WTC11 (cell line): ENCODE results near the gene INPP4A. TPM values are rescaled to one million over a fixed set of nuclear protein-coding genes. Genes with fewer than 3 reads are reported as not detected.

Experiments used
- ATAC-seq: fragments of 200-7000 bp; cut with Tn5 transposase; 2 replicates; pipeline ENCODE4 v1.10.0; 2021; ENCODE audit warnings: mild to moderate bottlenecking, moderate library complexity
- CTCF ChIA-PET: fragments of 300-600 bp; sonication (Branson Sonifier 250); formaldehyde crosslinking; loops from one replicate; lab custom pipeline; 2021; ENCODE audit warnings: antibody characterized with exemption; lab: Charles Lee
- POLR2A ChIA-PET: fragments of 350-600 bp; sonication (Branson Sonifier 250); formaldehyde crosslinking; loops from one replicate; lab custom pipeline; 2021; ENCODE audit warnings: antibody characterized with exemption; lab: Charles Lee
- DNase-seq: peaks from one replicate; pipeline ENCODE4 v3.0.0; 2021; ENCODE audit warnings: low spot score
- H3K27ac Mint-ChIP-seq: 2 replicates; pipeline ENCODE4 v1.8.0; 2021; ENCODE audit warnings: mixed read lengths
- H3K27me3 Mint-ChIP-seq: 2 replicates; pipeline ENCODE4 v1.8.0; 2021; ENCODE audit warnings: low read depth, mild to moderate bottlenecking, moderate library complexity, mixed read lengths
- H3K36me3 Mint-ChIP-seq: 2 replicates; pipeline ENCODE4 v1.8.0; 2021; ENCODE audit warnings: mixed read lengths
- H3K4me1 Mint-ChIP-seq: 2 replicates; pipeline ENCODE4 v1.8.0; 2022; ENCODE audit warnings: mixed read lengths
- H3K4me3 Mint-ChIP-seq: 2 replicates; pipeline ENCODE4 v1.8.0; 2021; ENCODE audit warnings: mild to moderate bottlenecking, moderate library complexity, mixed read lengths
- H3K9me3 Mint-ChIP-seq: 2 replicates; pipeline ENCODE4 v1.8.0; 2021; ENCODE audit warnings: mixed read lengths
- CBFB ChIP-seq: sonication (generic); formaldehyde crosslinking; IDR thresholded peaks from 2 replicates; pipeline ENCODE4 v1.8.1; 2022; ENCODE audit warnings: mild to moderate bottlenecking, low read depth, missing genetic modification reagents
- ELF4 ChIP-seq: sonication (generic); formaldehyde crosslinking; IDR thresholded peaks from 2 replicates; pipeline ENCODE4 v1.8.1; 2022; ENCODE audit warnings: low read depth, mild to moderate bottlenecking, moderate library complexity, missing genetic modification reagents
- EMX1 ChIP-seq: fragments of 250-450 bp; sonication (Bioruptor Pico); IDR thresholded peaks from 2 replicates; pipeline ENCODE4 v1.8.0; 2021; ENCODE audit warnings: mild to moderate bottlenecking
- ETV6 ChIP-seq: sonication (generic); formaldehyde crosslinking; IDR thresholded peaks from 2 replicates; pipeline ENCODE4 v1.8.1; 2022; ENCODE audit warnings: mild to moderate bottlenecking, missing genetic modification reagents
- GRHL2 ChIP-seq: fragments of 250-450 bp; sonication (Bioruptor Pico); IDR thresholded peaks from 2 replicates; pipeline ENCODE4 v1.8.0; 2022; ENCODE audit warnings: mild to moderate bottlenecking, moderate library complexity; ENCODE audit not compliant: insufficient replicate concordance, severe bottlenecking
- HMGA2 ChIP-seq: fragments of 250-450 bp; sonication (Bioruptor Pico); IDR thresholded peaks from 2 replicates; pipeline ENCODE4 v1.4.0; 2021; ENCODE audit warnings: mild to moderate bottlenecking, moderate library complexity
- JUN ChIP-seq: sonication (generic); formaldehyde crosslinking; IDR thresholded peaks from 2 replicates; pipeline ENCODE4 v1.8.0; 2023; ENCODE audit warnings: mild to moderate bottlenecking, missing genetic modification reagents
- SOX15 ChIP-seq: fragments of 250-450 bp; sonication (Bioruptor Pico); IDR thresholded peaks from 2 replicates; pipeline ENCODE4 v1.9.0; 2021; ENCODE audit warnings: mild to moderate bottlenecking
- TEAD1 ChIP-seq: sonication (generic); formaldehyde crosslinking; IDR thresholded peaks from 2 replicates; pipeline ENCODE4 v1.8.0; 2022; ENCODE audit warnings: mild to moderate bottlenecking, missing genetic modification reagents
- TEAD4 ChIP-seq: sonication (generic); formaldehyde crosslinking; IDR thresholded peaks from 2 replicates; pipeline ENCODE4 v1.8.0; 2022; ENCODE audit warnings: mild to moderate bottlenecking, missing genetic modification reagents
- ZNF263 ChIP-seq: sonication (generic); formaldehyde crosslinking; IDR thresholded peaks from 2 replicates; pipeline ENCODE4 v1.8.1; 2022; ENCODE audit warnings: low read depth, mild to moderate bottlenecking, moderate library complexity, missing genetic modification reagents
- ZNF317 ChIP-seq: sonication (generic); formaldehyde crosslinking; IDR thresholded peaks from 2 replicates; pipeline ENCODE4 v1.8.1; 2023; ENCODE audit warnings: low read depth, mild to moderate bottlenecking, moderate library complexity, missing genetic modification reagents, borderline replicate concordance
- total RNA-seq: library from RNA; stranded (reverse); gene quantifications from 3 replicates; pipeline ENCODE4 v1.2.3, GENCODE V29; 2021
- TF ChIP-seq, protein P1 (sequence below): sonication (generic); formaldehyde crosslinking; IDR thresholded peaks from 2 replicates; pipeline ENCODE4 v1.8.0; 2022; ENCODE audit warnings: mild to moderate bottlenecking, missing genetic modification reagents
- TF ChIP-seq, protein P2 (sequence below): fragments of 250-450 bp; sonication (Bioruptor Pico); conservative IDR thresholded peaks from 2 replicates; pipeline ENCODE4 v1.9.0; 2021; ENCODE audit warnings: mild to moderate bottlenecking
- TF ChIP-seq, protein P3 (sequence below): sonication (generic); formaldehyde crosslinking; IDR thresholded peaks from 2 replicates; pipeline ENCODE4 v1.8.1; 2022; ENCODE audit warnings: missing genetic modification reagents, borderline replicate concordance
- TF ChIP-seq, protein P4 (sequence below): sonication (generic); formaldehyde crosslinking; IDR thresholded peaks from 2 replicates; pipeline ENCODE4 v1.8.0; 2023; ENCODE audit warnings: mild to moderate bottlenecking, missing genetic modification reagents
- TF ChIP-seq, protein P5 (sequence below): sonication (generic); formaldehyde crosslinking; IDR thresholded peaks from 2 replicates; pipeline ENCODE4 v1.8.1; 2023; ENCODE audit warnings: mild to moderate bottlenecking, missing genetic modification reagents, borderline replicate concordance
- TF ChIP-seq, protein P6 (sequence below): fragments of 250-450 bp; sonication (Bioruptor Pico); IDR thresholded peaks from 2 replicates; pipeline ENCODE4 v2.1.2; 2022; ENCODE audit warnings: mild to moderate bottlenecking, moderate library complexity

The INPP4A gene
- total RNA-seq, 1 experiment from 2014 or later, result 38.3 TPM

DNA sequence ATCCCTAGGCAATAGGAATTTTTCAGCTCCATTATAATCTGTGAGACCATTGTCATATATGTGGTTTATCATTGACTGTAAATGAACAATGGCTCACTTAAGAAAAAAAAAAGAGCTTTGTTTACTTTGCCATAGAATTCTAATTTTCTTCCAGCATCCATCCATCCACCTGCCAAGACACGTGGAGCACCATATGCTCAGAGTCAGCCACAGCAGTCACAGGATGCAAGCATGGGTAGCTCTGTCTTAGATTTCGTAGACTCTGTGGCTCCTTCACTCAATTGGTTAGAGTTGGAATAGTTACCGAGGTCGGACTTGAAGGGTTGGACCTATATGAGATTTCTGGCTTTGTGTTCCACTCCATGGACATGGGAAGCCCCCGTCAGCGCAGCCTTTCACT, 88.1 kb downstream of the INPP4A start (continued):
- TF ChIP-seq ELF4 (CRISPR knock-in tag), result no peak

DNA sequence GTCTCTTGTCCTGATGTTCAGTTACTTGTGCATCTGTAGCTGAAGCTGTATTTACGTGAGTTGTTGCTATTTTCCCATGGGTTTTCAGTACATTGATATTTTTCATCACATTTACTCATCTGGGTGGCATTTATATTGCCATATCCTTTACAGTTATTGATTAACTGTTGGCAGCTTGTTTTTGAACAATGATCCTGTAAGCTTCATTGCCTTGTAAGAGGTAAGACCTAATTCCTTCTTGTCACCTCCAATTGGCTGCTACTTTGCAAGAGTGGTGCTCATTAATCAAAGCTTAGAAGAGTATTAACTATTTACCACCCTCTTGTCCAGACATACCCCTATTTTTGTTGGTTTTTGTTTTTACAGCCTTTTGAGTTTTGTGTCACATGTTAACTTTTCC, 88.9 kb downstream of the INPP4A start:
- CTCF ChIA-PET, result interaction anchor here (1.5 kb wide), 1 partner anchor 35 kb away, joined by 6 read pairs; no protein-coding TSS in a partner anchor

More for the DNA sequence above, 88.9 kb downstream of the INPP4A start:
- ATAC-seq (no peak), DNase-seq (no peak)
- Mint-ChIP-seq H3K4me3 (no peak overlapping the region), H3K27ac (no peak overlapping the region), H3K36me3 (peaks cover 4% of the 10 kb centered on the region; the same call in 1 of the 2 replicates), H3K9me3 (peaks cover under 1% of the 10 kb centered on the region), H3K4me1 (no peaks in the 10 kb centered on the region), H3K27me3 (no peaks in the 10 kb centered on the region)
- TF ChIP-seq ETV6 (CRISPR knock-in tag), result no peak
- no peak for TF ChIP-seq HMGA2
- no peak for TF ChIP-seq GRHL2 (CRISPR knock-in tag)
- TF ChIP-seq, protein P1, sequence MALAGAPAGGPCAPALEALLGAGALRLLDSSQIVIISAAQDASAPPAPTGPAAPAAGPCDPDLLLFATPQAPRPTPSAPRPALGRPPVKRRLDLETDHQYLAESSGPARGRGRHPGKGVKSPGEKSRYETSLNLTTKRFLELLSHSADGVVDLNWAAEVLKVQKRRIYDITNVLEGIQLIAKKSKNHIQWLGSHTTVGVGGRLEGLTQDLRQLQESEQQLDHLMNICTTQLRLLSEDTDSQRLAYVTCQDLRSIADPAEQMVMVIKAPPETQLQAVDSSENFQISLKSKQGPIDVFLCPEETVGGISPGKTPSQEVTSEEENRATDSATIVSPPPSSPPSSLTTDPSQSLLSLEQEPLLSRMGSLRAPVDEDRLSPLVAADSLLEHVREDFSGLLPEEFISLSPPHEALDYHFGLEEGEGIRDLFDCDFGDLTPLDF (CRISPR knock-in tag), result no peak
- no peak for TF ChIP-seq SOX15 (CRISPR knock-in tag)
- no peak for TF ChIP-seq TEAD1 (CRISPR knock-in tag)
- TF ChIP-seq, protein P2, sequence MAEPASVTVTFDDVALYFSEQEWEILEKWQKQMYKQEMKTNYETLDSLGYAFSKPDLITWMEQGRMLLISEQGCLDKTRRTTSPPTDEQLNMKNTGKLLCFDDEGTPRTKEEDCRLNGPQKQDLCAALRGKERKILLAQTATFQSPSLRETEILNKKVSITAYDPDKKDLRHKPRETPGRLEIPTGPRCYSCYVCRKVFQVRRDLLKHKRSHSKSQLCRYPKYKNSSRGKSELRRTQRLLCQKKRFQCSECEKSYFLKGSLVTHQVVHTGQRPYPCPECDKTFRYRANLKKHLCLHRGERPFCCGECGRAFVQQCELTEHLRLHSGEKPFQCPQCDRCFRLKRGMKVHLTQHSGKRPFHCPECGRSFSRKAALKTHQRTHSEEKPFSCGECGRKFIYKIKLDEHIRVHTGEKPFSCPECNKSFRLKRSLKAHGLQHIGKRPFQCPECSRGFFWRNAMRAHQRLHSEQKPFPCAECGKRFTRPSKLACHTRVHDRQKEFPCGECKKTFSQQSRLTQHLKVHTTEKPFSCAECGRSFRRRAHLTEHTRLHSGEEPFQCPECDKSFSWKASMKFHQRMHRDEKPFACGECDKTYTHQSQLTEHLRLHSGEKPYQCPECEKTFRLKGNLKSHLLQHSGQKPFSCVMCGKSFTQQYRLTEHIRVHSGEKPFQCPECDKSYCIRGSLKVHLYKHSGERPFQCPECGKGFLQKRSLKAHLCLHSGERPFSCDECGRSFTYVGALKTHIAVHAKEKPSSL (CRISPR knock-in tag), result no peak
- TF ChIP-seq EMX1 (CRISPR knock-in tag), result no peak
- TF ChIP-seq, protein P3, sequence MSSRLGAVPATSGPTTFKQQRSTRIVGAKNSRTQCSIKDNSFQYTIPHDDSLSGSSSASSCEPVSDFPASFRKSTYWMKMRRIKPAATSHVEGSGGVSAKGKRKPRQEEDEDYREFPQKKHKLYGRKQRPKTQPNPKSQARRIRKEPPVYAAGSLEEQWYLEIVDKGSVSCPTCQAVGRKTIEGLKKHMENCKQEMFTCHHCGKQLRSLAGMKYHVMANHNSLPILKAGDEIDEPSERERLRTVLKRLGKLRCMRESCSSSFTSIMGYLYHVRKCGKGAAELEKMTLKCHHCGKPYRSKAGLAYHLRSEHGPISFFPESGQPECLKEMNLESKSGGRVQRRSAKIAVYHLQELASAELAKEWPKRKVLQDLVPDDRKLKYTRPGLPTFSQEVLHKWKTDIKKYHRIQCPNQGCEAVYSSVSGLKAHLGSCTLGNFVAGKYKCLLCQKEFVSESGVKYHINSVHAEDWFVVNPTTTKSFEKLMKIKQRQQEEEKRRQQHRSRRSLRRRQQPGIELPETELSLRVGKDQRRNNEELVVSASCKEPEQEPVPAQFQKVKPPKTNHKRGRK (CRISPR knock-in tag), result no peak
- TF ChIP-seq, protein P4, sequence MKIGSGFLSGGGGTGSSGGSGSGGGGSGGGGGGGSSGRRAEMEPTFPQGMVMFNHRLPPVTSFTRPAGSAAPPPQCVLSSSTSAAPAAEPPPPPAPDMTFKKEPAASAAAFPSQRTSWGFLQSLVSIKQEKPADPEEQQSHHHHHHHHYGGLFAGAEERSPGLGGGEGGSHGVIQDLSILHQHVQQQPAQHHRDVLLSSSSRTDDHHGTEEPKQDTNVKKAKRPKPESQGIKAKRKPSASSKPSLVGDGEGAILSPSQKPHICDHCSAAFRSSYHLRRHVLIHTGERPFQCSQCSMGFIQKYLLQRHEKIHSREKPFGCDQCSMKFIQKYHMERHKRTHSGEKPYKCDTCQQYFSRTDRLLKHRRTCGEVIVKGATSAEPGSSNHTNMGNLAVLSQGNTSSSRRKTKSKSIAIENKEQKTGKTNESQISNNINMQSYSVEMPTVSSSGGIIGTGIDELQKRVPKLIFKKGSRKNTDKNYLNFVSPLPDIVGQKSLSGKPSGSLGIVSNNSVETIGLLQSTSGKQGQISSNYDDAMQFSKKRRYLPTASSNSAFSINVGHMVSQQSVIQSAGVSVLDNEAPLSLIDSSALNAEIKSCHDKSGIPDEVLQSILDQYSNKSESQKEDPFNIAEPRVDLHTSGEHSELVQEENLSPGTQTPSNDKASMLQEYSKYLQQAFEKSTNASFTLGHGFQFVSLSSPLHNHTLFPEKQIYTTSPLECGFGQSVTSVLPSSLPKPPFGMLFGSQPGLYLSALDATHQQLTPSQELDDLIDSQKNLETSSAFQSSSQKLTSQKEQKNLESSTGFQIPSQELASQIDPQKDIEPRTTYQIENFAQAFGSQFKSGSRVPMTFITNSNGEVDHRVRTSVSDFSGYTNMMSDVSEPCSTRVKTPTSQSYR (CRISPR knock-in tag), result no peak
- TF ChIP-seq CBFB (CRISPR knock-in tag), result no peak
- no peak for TF ChIP-seq ZNF263 (CRISPR knock-in tag)
- TF ChIP-seq, protein P5, sequence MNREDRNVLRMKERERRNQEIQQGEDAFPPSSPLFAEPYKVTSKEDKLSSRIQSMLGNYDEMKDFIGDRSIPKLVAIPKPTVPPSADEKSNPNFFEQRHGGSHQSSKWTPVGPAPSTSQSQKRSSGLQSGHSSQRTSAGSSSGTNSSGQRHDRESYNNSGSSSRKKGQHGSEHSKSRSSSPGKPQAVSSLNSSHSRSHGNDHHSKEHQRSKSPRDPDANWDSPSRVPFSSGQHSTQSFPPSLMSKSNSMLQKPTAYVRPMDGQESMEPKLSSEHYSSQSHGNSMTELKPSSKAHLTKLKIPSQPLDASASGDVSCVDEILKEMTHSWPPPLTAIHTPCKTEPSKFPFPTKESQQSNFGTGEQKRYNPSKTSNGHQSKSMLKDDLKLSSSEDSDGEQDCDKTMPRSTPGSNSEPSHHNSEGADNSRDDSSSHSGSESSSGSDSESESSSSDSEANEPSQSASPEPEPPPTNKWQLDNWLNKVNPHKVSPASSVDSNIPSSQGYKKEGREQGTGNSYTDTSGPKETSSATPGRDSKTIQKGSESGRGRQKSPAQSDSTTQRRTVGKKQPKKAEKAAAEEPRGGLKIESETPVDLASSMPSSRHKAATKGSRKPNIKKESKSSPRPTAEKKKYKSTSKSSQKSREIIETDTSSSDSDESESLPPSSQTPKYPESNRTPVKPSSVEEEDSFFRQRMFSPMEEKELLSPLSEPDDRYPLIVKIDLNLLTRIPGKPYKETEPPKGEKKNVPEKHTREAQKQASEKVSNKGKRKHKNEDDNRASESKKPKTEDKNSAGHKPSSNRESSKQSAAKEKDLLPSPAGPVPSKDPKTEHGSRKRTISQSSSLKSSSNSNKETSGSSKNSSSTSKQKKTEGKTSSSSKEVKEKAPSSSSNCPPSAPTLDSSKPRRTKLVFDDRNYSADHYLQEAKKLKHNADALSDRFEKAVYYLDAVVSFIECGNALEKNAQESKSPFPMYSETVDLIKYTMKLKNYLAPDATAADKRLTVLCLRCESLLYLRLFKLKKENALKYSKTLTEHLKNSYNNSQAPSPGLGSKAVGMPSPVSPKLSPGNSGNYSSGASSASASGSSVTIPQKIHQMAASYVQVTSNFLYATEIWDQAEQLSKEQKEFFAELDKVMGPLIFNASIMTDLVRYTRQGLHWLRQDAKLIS (CRISPR knock-in tag), result no peak
- TF ChIP-seq JUN (CRISPR knock-in tag), result no peak
- TF ChIP-seq, protein P6, sequence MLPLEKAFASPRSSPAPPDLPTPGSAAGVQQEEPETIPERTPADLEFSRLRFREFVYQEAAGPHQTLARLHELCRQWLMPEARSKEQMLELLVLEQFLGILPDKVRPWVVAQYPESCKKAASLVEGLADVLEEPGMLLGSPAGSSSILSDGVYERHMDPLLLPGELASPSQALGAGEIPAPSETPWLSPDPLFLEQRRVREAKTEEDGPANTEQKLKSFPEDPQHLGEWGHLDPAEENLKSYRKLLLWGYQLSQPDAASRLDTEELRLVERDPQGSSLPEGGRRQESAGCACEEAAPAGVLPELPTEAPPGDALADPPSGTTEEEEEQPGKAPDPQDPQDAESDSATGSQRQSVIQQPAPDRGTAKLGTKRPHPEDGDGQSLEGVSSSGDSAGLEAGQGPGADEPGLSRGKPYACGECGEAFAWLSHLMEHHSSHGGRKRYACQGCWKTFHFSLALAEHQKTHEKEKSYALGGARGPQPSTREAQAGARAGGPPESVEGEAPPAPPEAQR, result no peak
- TF ChIP-seq TEAD4 (CRISPR knock-in tag), result no peak
- no peak for TF ChIP-seq ZNF317
- POLR2A ChIA-PET, result no interaction called here
